Body of pancreas (tissue), 4 donors: ENCODE results near the gene TRIM62.

Experiments
- CTCF ChIP-seq, 7 experiments: fragments of 450-650 bp in 4 of 7; fragments of 200-600 bp in 3 of 7; sonication (generic) in 3 of 7; IDR thresholded peaks; one replicate each; pipeline ENCODE4 v1.5.1; 2016 to 2019; ENCODE audit warnings: antibody characterized with exemption in 7 of 7
- POLR2A ChIP-seq, 3 donors: fragments of 450-650 bp; IDR thresholded peaks; one replicate each; pipeline ENCODE4 v1.6.1; 2016; ENCODE audit warnings: antibody characterized with exemption in 3 of 3, mild to moderate bottlenecking in 2 of 3

- TF ChIP-seq CTCF (IDR thresholded peaks at IDR 0.05) (no peak), POLR2A (IDR thresholded peaks at IDR 0.05) (no peak)
These were observed 51.5 kb downstream of the TRIM62 start for GRCh38 chr1:33130297-33130696.
